Fibroblast of lung (primary cell): ENCODE data around the gene POP4. TPM values are rescaled to one million over a fixed set of nuclear protein-coding genes. Genes with fewer than 3 reads are reported as not detected.

ENCODE experiments used
- DNase-seq, 2 donors: peaks; one replicate each; pipeline versions ENCODE4 v3.0.0 to v3.0.0-alpha.2; 2010; ENCODE audit warnings: low read depth in 2 of 2
- H2AFZ ChIP-seq: 2 replicates; pipeline ENCODE4 v1.5.1; 2012; ENCODE audit warnings: low read length, control low read depth, inconsistent platforms
- H3K27ac ChIP-seq: 2 replicates; pipeline ENCODE4 v1.5.1; 2011; ENCODE audit warnings: low read length, control low read depth; ENCODE audit not compliant: insufficient read depth
- H3K27me3 ChIP-seq: 2 replicates; pipeline ENCODE4 v1.5.1; 2011; ENCODE audit warnings: mild to moderate bottlenecking, low read length; ENCODE audit not compliant: control insufficient read depth, insufficient read depth
- H3K36me3 ChIP-seq: 2 replicates; pipeline ENCODE4 v1.5.1; 2011; ENCODE audit warnings: low read length; ENCODE audit not compliant: control insufficient read depth, insufficient read depth
- H3K4me1 ChIP-seq: 2 replicates; pipeline ENCODE4 v1.5.1; 2011; ENCODE audit warnings: low read length; ENCODE audit not compliant: control insufficient read depth, insufficient read depth; ENCODE audit errors: extremely low read depth
- H3K4me2 ChIP-seq: 2 replicates; pipeline ENCODE4 v1.5.1; 2011; ENCODE audit warnings: low read length, control low read depth; ENCODE audit not compliant: insufficient read depth; ENCODE audit errors: extremely low read depth
- H3K4me3 ChIP-seq, 4 experiments: fragments of 200-600 bp in 1 of 4; sonication (generic) in 1 of 4; replicated peaks in 1 of 4; 2 replicates each; pipeline ENCODE4 v1.5.1; 2011 to 2016; ENCODE audit warnings: low read length in 4 of 4, low read depth in 3 of 4, mild to moderate bottlenecking in 3 of 4, control low read depth in 2 of 4, inconsistent platforms in 1 of 4, mixed read lengths in 1 of 4; ENCODE audit not compliant: insufficient read depth in 1 of 4; ENCODE audit errors: control extremely low read depth in 1 of 4
- H3K79me2 ChIP-seq: 2 replicates; pipeline ENCODE4 v1.5.1; 2012; ENCODE audit warnings: mild to moderate bottlenecking, low read length, inconsistent platforms; ENCODE audit not compliant: control insufficient read depth, insufficient read depth
- H3K9ac ChIP-seq: 2 replicates; pipeline ENCODE4 v1.5.1; 2011; ENCODE audit warnings: mild to moderate bottlenecking, low read length, control low read depth; ENCODE audit not compliant: insufficient read depth
- H3K9me3 ChIP-seq: 2 replicates; pipeline ENCODE4 v1.5.1; 2012; ENCODE audit warnings: low read depth, low read length; ENCODE audit not compliant: control insufficient read depth, insufficient read depth
- H4K20me1 ChIP-seq: 2 replicates; pipeline ENCODE4 v1.5.1; 2011; ENCODE audit warnings: low read length; ENCODE audit not compliant: control insufficient read depth, insufficient read depth; ENCODE audit errors: extremely low read depth
- CTCF ChIP-seq, 2 donors: IDR thresholded peaks in 1 of 2; conservative IDR thresholded peaks in 1 of 2; 1 replicate in 1 of 2; 2 replicates in 1 of 2; pipeline ENCODE4 v1.5.1; 2011 to 2012; ENCODE audit warnings: low read length in 2 of 2, control low read depth in 1 of 2, inconsistent platforms in 1 of 2, low read depth in 1 of 2, mild to moderate bottlenecking in 1 of 2
- EZH2 ChIP-seq: IDR thresholded peaks from 2 replicates; pipeline ENCODE4 v1.5.1; 2012; ENCODE audit warnings: low read length, control low read depth, mild to moderate bottlenecking; ENCODE audit errors: missing control alignments
- polyA plus RNA-seq, 2 donors: library from polyadenylated mRNA; depleted of rRNA in 1 of 2; stranded (reverse) in 1 of 2; unstranded in 1 of 2; fragments of >200 nt; gene quantifications; 2 replicates each; pipeline ENCODE4 v1.2.1, GENCODE V29; 2011 to 2012; ENCODE audit warnings: missing spikeins in 1 of 2
- total RNA-seq: library from RNA; depleted of rRNA; stranded (reverse); fragments of >200 nt; gene quantifications from 2 replicates; pipeline ENCODE4 v1.2.1, GENCODE V29; 2014

POP4 gene
- total and polyA plus RNA-seq, 2 donors (not counting 1 experiment from before 2014, with no cell fraction given): 77.1 to 102 TPM

DNA sequence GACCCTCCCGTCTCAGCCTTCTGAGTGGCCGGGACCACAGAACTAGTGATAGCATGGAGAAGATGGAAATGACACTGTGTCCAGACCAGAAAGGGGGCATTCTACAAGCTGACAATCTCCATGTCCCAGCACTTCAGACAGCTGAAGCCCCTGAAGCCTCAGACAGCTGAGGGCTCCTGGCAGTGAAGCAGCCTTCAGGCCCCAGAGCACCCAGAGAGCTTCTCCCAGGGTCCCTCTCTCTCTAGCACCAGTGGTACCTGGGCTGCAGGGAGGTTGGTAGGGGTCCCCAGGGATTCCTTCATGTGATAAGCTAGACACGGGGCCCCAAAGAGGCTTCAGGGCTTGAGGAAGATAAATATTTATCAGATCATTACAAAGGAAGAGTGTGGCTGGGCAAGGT is 7.6 kb upstream of the POP4 start:
- no peaks in the 10 kb centered on the region for H3K79me2 ChIP-seq
- no peak overlapping the region for H3K4me3 ChIP-seq
- TF ChIP-seq EZH2 (no peak), CTCF (conservative IDR thresholded peaks at IDR 0.05 in 1 of 2, IDR thresholded peaks at IDR 0.05 in 1 of 2; ENCODE audit: low read depth in 1 of 2, low read length in 2 of 2) (no peak)
- H2AFZ ChIP-seq: no peak overlapping the region
- H4K20me1 ChIP-seq: no peaks in the 10 kb centered on the region
- no peak overlapping the region for H3K4me2 ChIP-seq
- DNase-seq: no peak
- H3K9me3 ChIP-seq: no peaks in the 10 kb centered on the region
- no peak overlapping the region for H3K9ac ChIP-seq
- H3K36me3 ChIP-seq: no peaks in the 10 kb centered on the region
- H3K27me3 ChIP-seq: peaks cover 3% of the 10 kb centered on the region
- no peaks in the 10 kb centered on the region for H3K4me1 ChIP-seq
- H3K27ac ChIP-seq: no peak overlapping the region

- no peak overlapping the region for H3K4me3 ChIP-seq
- no peak for DNase-seq
- H3K4me1 ChIP-seq: peaks cover 2% of the 10 kb centered on the region
- no peak overlapping the region for H3K27ac ChIP-seq
- no peaks in the 10 kb centered on the region for H3K27me3 ChIP-seq
- H4K20me1 ChIP-seq: no peaks in the 10 kb centered on the region
- H3K9ac ChIP-seq: no peak overlapping the region
- no peak overlapping the region for H3K4me2 ChIP-seq
- H3K36me3 ChIP-seq: no peaks in the 10 kb centered on the region
- peaks cover 12% of the 10 kb centered on the region for H3K79me2 ChIP-seq
- H2AFZ ChIP-seq: no peak overlapping the region
- H3K9me3 ChIP-seq: no peaks in the 10 kb centered on the region
- TF ChIP-seq EZH2 (no peak), CTCF (conservative IDR thresholded peaks at IDR 0.05 in 1 of 2, IDR thresholded peaks at IDR 0.05 in 1 of 2; ENCODE audit: low read depth in 1 of 2, low read length in 2 of 2) (no peak)
Observed at GRCh38 chr19:29603308-29603707, 2.8 kb upstream of the POP4 start.

DNA sequence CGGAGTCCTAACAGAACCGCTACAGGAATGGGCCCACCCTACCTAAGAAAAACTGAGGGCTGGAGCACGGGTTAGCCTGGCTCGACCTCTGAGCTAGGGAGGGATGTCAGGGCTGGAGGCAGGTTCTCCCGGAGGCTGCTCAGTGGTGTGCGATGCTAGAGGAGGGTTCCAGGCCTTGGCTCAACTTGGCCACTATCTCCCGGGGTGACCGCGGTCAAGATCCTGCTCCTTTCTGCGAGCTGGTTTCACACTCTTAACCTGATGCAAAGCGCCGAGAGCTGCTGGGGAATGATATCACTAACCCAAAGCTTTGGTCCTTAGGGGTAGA is 301 bp downstream of the POP4 start:
- peak overlapping the region; percentile 95 for H3K9ac ChIP-seq
- H3K27ac ChIP-seq: peak overlapping the region; percentile 96

More for the DNA sequence above, 301 bp downstream of the POP4 start:
- DNase-seq: no peak
- no peak for TF ChIP-seq EZH2
- no peak for TF ChIP-seq CTCF (conservative IDR thresholded peaks at IDR 0.05 in 1 of 2, IDR thresholded peaks at IDR 0.05 in 1 of 2; ENCODE audit: low read depth in 1 of 2, low read length in 2 of 2)
- Histone ChIP-seq H3K4me1 (peaks cover 2% of the 10 kb centered on the region), H4K20me1 (no peaks in the 10 kb centered on the region), H3K36me3 (no peaks in the 10 kb centered on the region), H3K9me3 (no peaks in the 10 kb centered on the region), H3K4me3 (peak overlapping the region; percentile 81 to 99 (median 97)), H3K79me2 (peaks cover 12% of the 10 kb centered on the region), H2AFZ (peak overlapping the region; percentile 91), H3K4me2 (peak overlapping the region; percentile 94), H3K27me3 (no peaks in the 10 kb centered on the region)
